Mesenchymal stem cell (in vitro differentiated cells and primary cell): ENCODE measurements around the gene FPR2.

Source experiments
- DNase-seq: peaks from one replicate; pipeline ENCODE4 v3.0.0-alpha.2; 2013
- H2AFZ ChIP-seq: one replicate; pipeline ENCODE4 v1.6.1; 2013; ENCODE audit warnings: low read depth, mild to moderate bottlenecking, control low read depth, inconsistent platforms, low read length, moderate library complexity
- H2AK5ac ChIP-seq: 2 replicates; pipeline ENCODE4 v1.6.1; 2013; ENCODE audit warnings: low read length, moderate library complexity, mild to moderate bottlenecking, inconsistent platforms; ENCODE audit not compliant: severe bottlenecking
- H2BK120ac ChIP-seq: one replicate; pipeline ENCODE4 v1.6.1; 2013; ENCODE audit warnings: low read depth, mild to moderate bottlenecking, inconsistent platforms, low read length, moderate library complexity
- H2BK12ac ChIP-seq, 2 experiments: one replicate each; pipeline ENCODE4 v1.6.1; 2013; ENCODE audit warnings: inconsistent platforms in 2 of 2, low read length in 2 of 2, mild to moderate bottlenecking in 2 of 2, moderate library complexity in 2 of 2, control low read depth in 1 of 2
- H2BK15ac ChIP-seq: one replicate; pipeline ENCODE4 v1.6.1; 2013; ENCODE audit warnings: mild to moderate bottlenecking, low read depth, inconsistent platforms; ENCODE audit not compliant: poor library complexity, severe bottlenecking
- H2BK5ac ChIP-seq: 2 replicates; pipeline ENCODE4 v1.6.1; 2013; ENCODE audit warnings: low read depth, mild to moderate bottlenecking, low read length, control low read depth, inconsistent platforms; ENCODE audit not compliant: poor library complexity, severe bottlenecking
- H3K14ac ChIP-seq, 2 experiments: one replicate each; pipeline ENCODE4 v1.6.1; 2013; ENCODE audit warnings: inconsistent platforms in 2 of 2, low read length in 2 of 2, control low read depth in 1 of 2, mild to moderate bottlenecking in 1 of 2, moderate library complexity in 1 of 2
- H3K18ac ChIP-seq, 2 experiments: one replicate each; pipeline ENCODE4 v1.6.1; 2013; ENCODE audit warnings: inconsistent platforms in 2 of 2, low read length in 2 of 2, control low read depth in 1 of 2, low read depth in 1 of 2, mild to moderate bottlenecking in 1 of 2
- H3K23ac ChIP-seq, 2 experiments: one replicate each; pipeline ENCODE4 v1.6.1; 2013; ENCODE audit warnings: inconsistent platforms in 2 of 2, low read length in 2 of 2, mild to moderate bottlenecking in 2 of 2, moderate library complexity in 2 of 2, control low read depth in 1 of 2
- H3K27ac ChIP-seq: 2 replicates; pipeline ENCODE4 v1.5.1; 2013; ENCODE audit warnings: mild to moderate bottlenecking, moderate library complexity, low read length, control low read depth, inconsistent platforms; ENCODE audit not compliant: poor library complexity, severe bottlenecking
- H3K27me3 ChIP-seq, 2 experiments: 2 replicates each; pipeline versions ENCODE4 v1.6.1 to v1.7.0; 2013; ENCODE audit warnings: low read length in 2 of 2, mild to moderate bottlenecking in 2 of 2, moderate library complexity in 2 of 2, control low read depth in 1 of 2, inconsistent platforms in 1 of 2; ENCODE audit not compliant: control insufficient read depth in 1 of 2, insufficient read depth in 1 of 2
- H3K36me3 ChIP-seq, 2 experiments: 2 replicates each; pipeline versions ENCODE4 v1.6.1 to v1.7.0; 2013; ENCODE audit warnings: low read length in 2 of 2, control low read depth in 1 of 2, inconsistent platforms in 1 of 2, low read depth in 1 of 2, mild to moderate bottlenecking in 1 of 2; ENCODE audit not compliant: insufficient read depth in 2 of 2, control insufficient read depth in 1 of 2
- H3K4ac ChIP-seq, 2 experiments: one replicate each; pipeline ENCODE4 v1.6.1; 2013; ENCODE audit warnings: inconsistent platforms in 2 of 2, low read length in 2 of 2, mild to moderate bottlenecking in 2 of 2, moderate library complexity in 2 of 2, control low read depth in 1 of 2, low read depth in 1 of 2
- H3K4me1 ChIP-seq: 2 replicates; pipeline ENCODE4 v1.6.1; 2013; ENCODE audit warnings: low read depth, low read length, control low read depth; ENCODE audit not compliant: control insufficient read depth, insufficient read depth
- H3K4me2 ChIP-seq: 2 replicates; pipeline ENCODE4 v1.6.1; 2013; ENCODE audit warnings: low read length, mild to moderate bottlenecking, inconsistent platforms; ENCODE audit not compliant: poor library complexity, severe bottlenecking
- H3K4me3 ChIP-seq, 2 experiments: 2 replicates each; pipeline versions ENCODE4 v1.5.1 to v1.7.0; 2013; ENCODE audit warnings: low read length in 2 of 2, mild to moderate bottlenecking in 2 of 2, control low read depth in 1 of 2, low read depth in 1 of 2; ENCODE audit not compliant: insufficient read depth in 1 of 2
- H3K79me1 ChIP-seq: replicated peaks from 2 replicates; pipeline ENCODE4 v1.6.1; 2013; ENCODE audit warnings: mild to moderate bottlenecking, control low read depth, low read length, inconsistent platforms; ENCODE audit not compliant: poor library complexity, severe bottlenecking
- H3K9ac ChIP-seq: 2 replicates; pipeline ENCODE4 v1.7.0; 2013; ENCODE audit warnings: mild to moderate bottlenecking, low read length, moderate library complexity
- H3K9me3 ChIP-seq: 2 replicates; pipeline ENCODE4 v1.7.0; 2013; ENCODE audit warnings: mild to moderate bottlenecking, low read length; ENCODE audit not compliant: control insufficient read depth
- H4K8ac ChIP-seq: one replicate; pipeline ENCODE4 v1.6.1; 2013; ENCODE audit warnings: inconsistent platforms, mild to moderate bottlenecking, low read length, moderate library complexity
- H4K91ac ChIP-seq: one replicate; pipeline ENCODE4 v1.6.1; 2013; ENCODE audit warnings: mild to moderate bottlenecking, low read length, inconsistent platforms
- WGBS: methylation state at CpG from one replicate; pipeline ENCODE4 v1.1.7; 2013; ENCODE audit warnings: mixed read lengths; 5-methylcytosine and 5-hydroxymethylcytosine counted together

Gene FPR2

DNA sequence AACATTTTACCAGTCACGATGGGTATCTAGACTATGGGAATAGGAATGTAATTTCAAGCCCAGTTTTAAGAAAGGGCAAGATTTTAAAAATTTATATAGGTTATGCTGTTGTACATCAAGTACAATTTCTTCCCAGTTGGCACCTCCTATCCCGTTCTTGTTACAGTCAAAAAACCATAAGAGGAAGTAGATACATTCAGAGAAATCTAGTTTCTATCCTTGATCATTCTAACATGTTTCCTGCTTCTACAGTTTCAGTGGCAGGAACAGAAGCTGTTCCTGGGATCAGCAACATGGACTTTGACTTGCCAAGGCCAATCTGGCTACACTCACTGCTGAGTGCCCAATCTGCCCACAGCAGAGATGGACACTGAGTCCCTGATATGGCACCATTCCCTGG is 19.3 kb downstream of the FPR2 start:
- H3K9me3 ChIP-seq, result no peaks in the 10 kb centered on the region
- H4K8ac ChIP-seq, result no peak overlapping the region
- no peak overlapping the region for H3K4me3 ChIP-seq
- H2AFZ ChIP-seq, result no peak overlapping the region
- H3K23ac ChIP-seq, result no peak overlapping the region
- no peak overlapping the region for H3K18ac ChIP-seq
- no peak overlapping the region for H2BK15ac ChIP-seq
- no peak overlapping the region for H2BK5ac ChIP-seq
- H3K27ac ChIP-seq, result no peak overlapping the region
- DNase-seq, result no peak
- peaks cover 1% of the 10 kb centered on the region for H3K4me1 ChIP-seq
- WGBS, result 27% methylated on average over 1 of the region's 2 CpGs
- H3K27me3 ChIP-seq, result no peaks in the 10 kb centered on the region
- H4K91ac ChIP-seq, result no peak overlapping the region
- no peak overlapping the region for H3K4me2 ChIP-seq
- H3K79me1 ChIP-seq, result no peaks in the 10 kb centered on the region
- no peak overlapping the region for H2AK5ac ChIP-seq
- no peak overlapping the region for H3K4ac ChIP-seq
- H2BK120ac ChIP-seq, result no peak overlapping the region
- H3K9ac ChIP-seq, result no peak overlapping the region
- H3K36me3 ChIP-seq, result no peaks in the 10 kb centered on the region
- H3K14ac ChIP-seq, result no peak overlapping the region
- no peak overlapping the region for H2BK12ac ChIP-seq

DNA sequence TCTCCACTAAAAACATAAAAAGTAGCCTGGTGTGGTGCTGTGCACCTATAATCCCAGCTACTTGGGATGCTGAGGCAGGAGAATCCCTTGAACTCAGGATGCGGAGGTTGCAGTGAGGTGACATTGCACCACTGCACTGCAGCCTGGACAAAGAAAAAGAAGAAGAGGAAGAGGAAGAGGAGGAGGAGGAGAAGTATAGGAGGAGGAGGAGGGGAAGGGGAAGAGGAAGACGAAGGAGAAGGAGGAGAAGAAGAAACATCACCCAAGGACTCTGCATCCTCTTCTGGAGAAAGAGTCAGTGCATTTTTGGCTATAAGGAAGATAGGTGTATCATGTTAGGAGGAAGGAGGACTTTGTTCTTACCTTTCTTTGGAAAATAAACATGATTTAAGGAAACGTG is 21.0 kb downstream of the FPR2 start:
- Histone ChIP-seq H3K9ac (no peak overlapping the region), H2BK5ac (no peak overlapping the region), H3K27ac (no peak overlapping the region), H2AK5ac (no peak overlapping the region), H2BK12ac (no peak overlapping the region), H3K4me3 (no peak overlapping the region), H3K23ac (no peak overlapping the region), H2BK120ac (no peak overlapping the region), H4K91ac (no peak overlapping the region), H2BK15ac (no peak overlapping the region), H4K8ac (no peak overlapping the region), H3K4ac (no peak overlapping the region), H3K79me1 (no peaks in the 10 kb centered on the region), H3K18ac (no peak overlapping the region), H3K4me2 (no peak overlapping the region), H3K4me1 (peaks cover 1% of the 10 kb centered on the region), H3K14ac (no peak overlapping the region), H3K36me3 (no peaks in the 10 kb centered on the region), H2AFZ (no peak overlapping the region), H3K27me3 (no peaks in the 10 kb centered on the region), H3K9me3 (no peaks in the 10 kb centered on the region)
- no peak for DNase-seq
- WGBS, result 52% methylated on average over 3 of the region's 3 CpGs

GRCh38 chr19:51783372-51783771 is 22.4 kb downstream of the FPR2 start:
- WGBS, result 30% methylated on average over 3 of the region's 3 CpGs
- H3K4me2 ChIP-seq, result no peak overlapping the region
- no peak overlapping the region for H3K23ac ChIP-seq
- no peak overlapping the region for H2BK120ac ChIP-seq
- H3K27me3 ChIP-seq, result no peaks in the 10 kb centered on the region
- no peaks in the 10 kb centered on the region for H3K4me1 ChIP-seq
- H3K9ac ChIP-seq, result peak overlapping the region; percentile 72
- H2AFZ ChIP-seq, result no peak overlapping the region
- no peak overlapping the region for H3K4me3 ChIP-seq
- no peak overlapping the region for H3K14ac ChIP-seq
- no peak overlapping the region for H2AK5ac ChIP-seq
- no peak overlapping the region for H4K8ac ChIP-seq
- H3K36me3 ChIP-seq, result no peaks in the 10 kb centered on the region
- H4K91ac ChIP-seq, result no peak overlapping the region
- no peaks in the 10 kb centered on the region for H3K79me1 ChIP-seq
- no peak overlapping the region for H3K27ac ChIP-seq
- H2BK15ac ChIP-seq, result no peak overlapping the region
- H3K4ac ChIP-seq, result no peak overlapping the region
- no peak overlapping the region for H2BK5ac ChIP-seq
- no peaks in the 10 kb centered on the region for H3K9me3 ChIP-seq
- no peak for DNase-seq
- H3K18ac ChIP-seq, result no peak overlapping the region
- no peak overlapping the region for H2BK12ac ChIP-seq

DNA sequence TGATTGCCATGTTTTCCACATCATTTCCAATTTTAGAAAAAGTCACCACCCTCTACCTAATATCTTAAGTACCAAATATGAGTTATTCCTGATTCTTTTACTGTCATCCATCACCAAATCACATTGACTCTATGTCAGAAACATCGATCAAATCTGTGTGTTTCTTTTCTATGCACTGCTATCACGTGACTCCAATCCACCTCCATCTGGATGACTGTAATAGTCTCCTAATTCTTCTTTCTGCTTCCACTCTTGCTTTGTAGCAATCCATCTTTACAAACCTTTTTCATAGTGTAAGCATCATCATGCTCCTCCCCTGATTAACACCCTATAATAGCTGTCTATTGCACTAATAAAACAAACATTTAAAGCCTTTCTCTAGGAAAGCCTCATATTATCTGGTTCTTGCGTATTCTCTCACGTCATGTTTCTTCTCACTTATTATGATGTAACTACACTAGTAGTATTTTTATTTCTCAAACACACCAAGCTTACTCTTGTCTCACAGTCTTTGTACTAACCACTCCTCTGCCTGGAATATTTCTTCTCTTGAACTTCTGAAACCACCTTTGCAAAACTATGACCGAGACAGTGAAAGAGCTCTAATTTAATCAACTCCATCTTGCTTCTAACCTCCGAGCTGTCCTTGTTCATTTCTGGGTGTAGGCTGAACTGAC is 23.3 kb downstream of the FPR2 start:
- Histone ChIP-seq H3K18ac (no peak overlapping the region), H4K91ac (no peak overlapping the region)
- 56% methylated on average over 5 of the region's 6 CpGs for WGBS

More for the DNA sequence above, 23.3 kb downstream of the FPR2 start:
- H3K4me2 ChIP-seq, result no peak overlapping the region
- H2BK5ac ChIP-seq, result no peak overlapping the region
- H3K9ac ChIP-seq, result peak overlapping the region; percentile 72
- no peak overlapping the region for H2BK15ac ChIP-seq
- no peak overlapping the region for H2BK12ac ChIP-seq
- H3K9me3 ChIP-seq, result no peaks in the 10 kb centered on the region
- no peak overlapping the region for H3K4ac ChIP-seq
- H2BK120ac ChIP-seq, result no peak overlapping the region
- no peak overlapping the region for H3K23ac ChIP-seq
- no peak overlapping the region for H2AFZ ChIP-seq
- no peak overlapping the region for H2AK5ac ChIP-seq
- DNase-seq, result no peak
- no peak overlapping the region for H3K14ac ChIP-seq
- no peak overlapping the region for H4K8ac ChIP-seq
- H3K4me1 ChIP-seq, result no peaks in the 10 kb centered on the region
- no peak overlapping the region for H3K27ac ChIP-seq
- no peaks in the 10 kb centered on the region for H3K79me1 ChIP-seq
- H3K4me3 ChIP-seq, result peak overlapping the region in 1 of 2 experiments; percentile 12
- no peaks in the 10 kb centered on the region for H3K36me3 ChIP-seq
- no peaks in the 10 kb centered on the region for H3K27me3 ChIP-seq
